Kidney tubule cell (primary cell): ENCODE measurements around the gene RHEBL1.
"Not testable (repeated sequence)": the region's sequence is repeated elsewhere in the genome, so short reads cannot be mapped to it uniquely, and the experiment has no call there.

Experiments
- DNase-seq: peaks from one replicate; pipeline ENCODE4 v3.0.0-alpha.2; 2018; ENCODE audit warnings: low spot score

Gene RHEBL1

GRCh38 chr12:49089821-49090773, 20.3 kb upstream of the RHEBL1 start:
- peak; percentile 35 for DNase-seq

DNA sequence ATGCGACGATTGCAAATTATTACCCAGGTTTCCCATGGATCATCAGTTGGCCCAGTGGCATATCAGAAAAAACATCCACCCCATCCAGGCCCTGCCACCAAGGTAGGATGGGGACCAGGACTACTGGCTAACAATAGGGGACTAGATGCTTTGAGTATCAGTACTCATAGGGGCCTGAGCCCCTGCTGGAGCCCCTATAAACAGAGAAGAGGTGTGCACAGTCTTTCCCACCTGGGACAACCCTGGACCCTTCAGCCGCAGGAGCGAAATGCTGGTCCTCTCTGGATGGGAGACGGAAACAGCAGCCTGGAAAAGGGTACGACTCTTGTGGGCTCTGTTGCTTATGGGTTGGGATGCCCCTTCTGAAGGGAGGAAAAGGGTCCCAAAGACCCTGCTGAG, 19.2 kb upstream of the RHEBL1 start:
- no peak for DNase-seq

GRCh38 chr12:49088150-49088931, 18.6 kb upstream of the RHEBL1 start:
- peak; percentile 97 for DNase-seq

GRCh38 chr12:49086116-49086515, 16.3 kb upstream of the RHEBL1 start:
- DNase-seq: no peak

DNA sequence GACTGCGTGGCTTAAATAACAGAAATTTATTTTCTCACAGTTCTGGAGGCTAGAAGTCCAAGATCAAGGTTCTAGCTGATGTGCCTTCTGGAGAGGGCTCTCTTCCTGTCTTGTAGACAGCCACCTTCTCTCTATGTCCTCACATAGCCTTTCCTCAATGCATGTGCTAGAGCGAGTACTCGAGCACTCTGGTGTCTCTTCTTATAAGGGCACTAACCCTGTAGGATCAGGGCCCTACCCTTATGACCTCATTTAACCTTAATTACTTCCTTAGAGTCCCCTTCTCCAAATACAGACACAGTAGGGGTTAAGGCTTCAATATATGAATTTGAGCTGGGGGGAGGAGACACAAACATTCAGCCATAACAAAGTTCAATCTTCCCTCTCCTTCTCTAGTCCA, 14.7 kb upstream of the RHEBL1 start:
- DNase-seq: no peak

- DNase-seq: no peak
These were observed 10.0 kb upstream of the RHEBL1 start for GRCh38 chr12:49079793-49080192.

DNA sequence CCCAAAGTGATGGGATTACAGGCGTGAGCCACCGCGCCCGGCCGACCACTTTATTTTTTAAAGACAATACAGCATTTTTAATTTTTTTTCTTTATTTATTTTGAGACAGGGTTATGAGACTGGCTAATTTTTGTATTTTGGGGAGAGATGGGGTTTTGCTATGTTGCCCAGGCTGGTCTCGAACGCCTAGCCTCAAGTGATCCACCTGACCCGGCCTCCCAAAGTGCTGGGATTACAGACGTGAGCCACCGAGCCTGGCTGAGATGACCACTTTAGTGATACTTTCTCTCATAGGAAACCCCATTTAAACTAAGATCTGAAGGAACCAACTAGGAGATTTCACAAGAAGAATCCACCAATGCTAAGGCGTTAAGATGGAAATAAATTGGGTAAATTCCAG, 1.2 kb upstream of the RHEBL1 start:
- DNase-seq: no peak

DNA sequence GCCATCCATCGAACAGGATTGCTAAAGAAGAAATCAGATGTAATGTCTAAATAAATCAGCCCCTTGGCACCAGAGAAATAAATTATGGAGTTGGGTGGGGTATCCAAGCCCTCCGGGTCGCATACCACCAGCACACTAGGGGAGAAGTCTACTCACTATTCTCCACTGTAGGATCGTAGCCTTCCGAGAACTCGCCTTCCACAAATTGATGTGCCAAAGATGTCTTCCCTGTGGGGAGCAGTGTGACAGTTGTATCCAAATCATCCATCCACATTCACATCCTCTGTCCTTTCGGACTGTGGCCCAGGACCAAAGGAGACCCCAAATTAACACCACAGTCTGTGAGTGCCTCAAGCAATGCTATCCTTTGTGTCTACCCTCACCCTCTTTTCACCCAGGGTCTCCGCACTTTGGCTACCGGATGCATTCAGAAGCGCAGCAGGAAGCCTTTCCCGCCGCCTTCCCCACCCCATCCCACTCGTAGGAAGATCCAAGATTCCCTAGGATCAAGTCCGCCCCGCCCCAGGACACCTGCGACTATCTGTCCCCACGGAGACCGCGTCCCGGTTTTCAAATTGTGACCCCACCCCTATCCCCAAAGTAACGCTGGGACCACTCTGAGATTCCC, 786 bp downstream of the RHEBL1 start:
- no peak for DNase-seq

- DNase-seq: no peak
These were observed 3.7 kb downstream of the RHEBL1 start for GRCh38 chr12:49066120-49066519.

DNA sequence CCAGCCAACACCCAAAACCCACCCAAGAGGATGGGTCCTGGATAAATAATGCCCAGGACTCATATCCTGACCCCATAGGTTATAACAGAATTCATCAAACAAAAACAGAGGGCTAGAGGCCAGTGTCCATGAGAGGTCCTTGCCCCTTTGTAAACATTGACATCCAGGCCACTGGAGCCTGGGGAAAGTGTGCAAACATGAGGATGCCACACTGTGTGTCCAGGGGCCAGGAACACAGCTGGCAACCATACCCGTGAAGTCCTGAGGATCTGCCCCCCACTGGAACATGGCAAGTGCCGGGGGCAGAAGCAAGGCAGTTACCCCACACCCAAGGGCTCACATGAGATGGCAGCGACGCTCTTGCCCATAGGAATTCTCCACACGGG, 5.0 kb downstream of the RHEBL1 start:
- no peak for DNase-seq

- not testable (repeated sequence) for DNase-seq
These were observed 7.9 kb downstream of the RHEBL1 start for GRCh38 chr12:49061916-49062315.

DNA sequence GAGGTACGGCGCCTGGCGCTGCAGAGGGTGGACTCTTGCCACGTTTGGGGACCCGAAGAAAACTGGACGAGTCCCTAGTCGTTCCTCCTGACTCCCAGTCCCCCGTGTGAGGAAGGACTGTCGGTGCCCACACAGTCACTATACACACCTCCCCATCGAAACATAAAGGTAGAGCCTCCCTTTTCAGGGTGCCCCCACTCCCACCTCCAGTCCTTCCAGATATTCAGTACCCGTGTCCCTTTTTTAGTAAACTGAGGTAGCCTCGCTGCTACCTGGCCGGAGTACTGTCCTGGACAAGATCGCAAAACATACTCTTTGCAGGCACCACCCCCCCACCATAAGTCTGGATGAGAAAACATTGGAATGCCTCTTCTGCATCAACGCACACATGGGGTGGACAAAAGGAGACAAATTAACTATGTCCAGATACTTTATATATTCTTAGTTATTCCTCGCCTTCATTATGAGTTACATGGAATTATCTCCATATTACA, 8.6 kb downstream of the RHEBL1 start:
- no peak for DNase-seq

- peak; percentile 95 for DNase-seq
These were observed 9.3 kb downstream of the RHEBL1 start, which contains the start of gene KMT2D for GRCh38 chr12:49060237-49061156. KMT2D (minus strand) TSS chr12:49060794; CDS start chr12:49055324, 5,470 bp downstream.

GRCh38 chr12:49059299-49060171, 10.2 kb downstream of the RHEBL1 start:
- peak; percentile 37 for DNase-seq

DNA sequence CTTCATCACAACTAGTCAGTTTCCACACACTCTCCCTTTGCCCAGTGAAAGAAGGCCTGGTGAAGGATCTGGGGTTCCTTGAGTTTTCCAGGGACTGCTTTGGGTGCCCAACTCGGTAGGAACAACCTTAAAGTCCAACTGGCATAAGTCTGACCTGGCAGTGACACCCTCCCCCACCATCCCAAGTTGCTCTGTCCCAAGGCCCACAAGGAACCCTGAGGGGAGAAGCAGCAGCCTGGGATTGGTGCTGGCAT, 10.8 kb downstream of the RHEBL1 start:
- no peak for DNase-seq

DNA sequence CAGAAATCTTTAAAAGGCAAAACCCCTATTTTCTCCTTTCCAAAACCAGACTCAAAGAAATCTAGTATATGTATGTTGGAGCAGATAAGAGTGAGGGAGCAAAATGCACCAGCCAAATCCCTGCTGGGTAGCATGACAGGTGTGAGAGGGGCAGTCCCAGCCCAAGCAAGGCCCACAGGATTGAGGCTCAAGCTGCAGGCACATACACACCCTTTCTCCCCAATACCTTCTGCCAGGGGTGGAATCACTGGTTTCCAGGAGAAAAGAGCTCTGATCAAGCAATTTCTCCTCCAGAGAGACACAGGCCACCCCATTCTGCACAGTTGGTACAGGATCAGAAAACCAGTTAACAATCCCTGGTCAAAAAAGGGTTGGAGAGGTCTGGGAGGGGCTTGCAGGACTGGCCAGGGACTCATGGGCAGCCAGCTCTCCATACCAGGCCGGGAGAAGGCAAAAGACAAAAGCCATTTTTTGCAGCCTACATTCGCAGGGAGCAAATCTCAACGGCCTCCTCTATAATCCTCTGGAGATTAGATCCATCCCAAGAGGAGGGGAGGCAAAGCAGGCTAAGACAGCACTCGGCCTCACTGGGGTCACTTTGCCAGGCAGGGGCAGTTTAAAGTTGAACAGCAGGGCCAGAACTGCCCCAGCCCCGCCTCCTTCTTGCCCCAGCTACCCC, 11.3 kb downstream of the RHEBL1 start:
- no peak for DNase-seq

DNA sequence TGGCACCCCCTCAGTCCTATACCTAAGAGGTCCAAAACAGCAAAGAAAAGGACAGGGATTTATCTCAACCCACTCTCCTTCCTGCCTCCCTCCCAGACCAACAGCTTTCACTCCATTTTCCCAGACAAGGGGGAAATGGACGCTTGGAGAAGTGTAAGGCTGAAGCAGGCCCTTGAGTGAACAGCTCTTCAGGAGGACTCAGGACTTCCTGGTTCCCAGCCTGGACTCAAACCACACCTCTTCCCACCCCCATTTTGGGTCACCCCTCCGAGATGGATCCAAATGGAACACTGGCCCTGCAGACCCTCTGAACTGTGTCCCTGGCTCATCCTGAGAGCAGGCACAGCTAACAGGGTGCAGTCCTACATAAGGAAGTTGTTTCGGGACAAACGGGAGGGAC, 11.9 kb downstream of the RHEBL1 start:
- DNase-seq: peak; percentile 26

DNA sequence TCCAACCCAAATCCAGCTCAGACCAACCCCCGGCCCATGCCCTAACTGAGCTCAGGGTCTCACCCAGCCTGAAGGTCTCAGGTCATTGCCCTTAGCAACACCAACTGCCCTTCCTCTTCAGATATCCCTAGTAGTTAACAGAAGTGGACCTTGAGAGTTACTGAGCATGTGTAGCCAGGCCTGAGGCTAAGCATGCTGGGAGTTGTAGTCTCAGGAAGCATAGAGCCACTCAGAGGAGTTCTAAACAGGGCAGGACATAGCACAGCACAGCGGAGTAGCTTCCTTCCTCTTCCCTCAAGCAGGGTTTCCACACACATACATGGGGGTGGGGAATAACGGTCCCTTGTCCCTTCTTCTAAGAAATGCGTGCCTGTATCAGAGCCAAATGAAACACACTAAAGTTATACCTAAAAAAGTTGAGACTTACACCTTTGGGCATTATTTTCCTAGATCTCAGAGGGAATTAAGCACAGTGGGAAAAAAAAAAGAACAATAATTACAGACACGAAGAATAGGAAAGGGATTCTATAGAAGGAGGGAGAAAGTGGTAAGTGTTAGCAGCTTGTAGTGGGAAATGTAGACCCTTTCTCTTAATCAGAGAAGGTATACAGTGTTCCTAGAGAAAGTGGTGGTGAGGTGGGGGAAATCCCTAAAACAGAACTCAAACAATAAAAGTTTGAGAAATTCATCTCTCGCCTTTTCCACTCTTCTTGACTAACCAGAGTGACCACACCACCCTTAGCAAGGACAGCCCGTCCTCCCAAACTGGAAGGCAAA, 13.6 kb downstream of the RHEBL1 start:
- DNase-seq: peak; percentile 60

DNA sequence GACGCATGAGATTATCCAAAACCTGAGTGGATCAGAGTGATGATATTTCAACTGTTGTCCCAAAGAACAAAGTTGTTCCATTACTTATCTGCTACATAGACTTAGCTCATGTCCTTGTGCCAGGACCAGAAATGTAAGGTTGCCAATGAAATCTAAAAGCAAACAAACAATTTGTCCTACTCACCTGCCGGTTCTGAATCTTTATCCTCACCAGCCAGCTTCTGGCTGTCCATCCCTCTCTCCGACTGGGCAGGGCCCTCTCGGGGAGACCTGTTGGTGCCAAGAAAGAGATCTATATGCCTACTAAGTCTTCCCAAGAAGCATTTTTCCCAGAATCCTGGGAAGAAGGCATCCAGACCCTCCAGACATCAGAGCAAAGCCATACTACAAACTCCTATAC, 14.7 kb downstream of the RHEBL1 start:
- no peak for DNase-seq
